Duodenal mucosa (tissue), 2 donors: ENCODE results near the gene KLRD1.
"Not testable (repeated sequence)": the region's sequence is repeated elsewhere in the genome, so short reads cannot be mapped to it uniquely, and the experiment has no call there.

Source experiments
- H3K27ac ChIP-seq: one replicate; pipeline ENCODE4 v1.7.0; 2013; ENCODE audit warnings: low read depth, low read length
- H3K27me3 ChIP-seq, 2 donors: one replicate each; pipeline ENCODE4 v1.7.0; 2013; ENCODE audit warnings: low read length in 2 of 2, control low read depth in 1 of 2; ENCODE audit not compliant: insufficient read depth in 2 of 2, control insufficient read depth in 1 of 2
- H3K36me3 ChIP-seq, 2 donors: one replicate each; pipeline ENCODE4 v1.7.0; 2013; ENCODE audit warnings: low read length in 2 of 2, control low read depth in 1 of 2; ENCODE audit not compliant: insufficient read depth in 2 of 2, control insufficient read depth in 1 of 2
- H3K4me1 ChIP-seq, 2 donors: one replicate each; pipeline ENCODE4 v1.7.0; 2013; ENCODE audit warnings: low read length in 2 of 2, control low read depth in 1 of 2; ENCODE audit not compliant: insufficient read depth in 2 of 2, control insufficient read depth in 1 of 2
- H3K4me3 ChIP-seq, 2 donors: one replicate each; pipeline ENCODE4 v1.7.0; 2013; ENCODE audit warnings: low read length in 2 of 2, low read depth in 1 of 2
- H3K9ac ChIP-seq, 2 donors: one replicate each; pipeline ENCODE4 v1.7.0; 2013; ENCODE audit warnings: low read length in 2 of 2, low read depth in 1 of 2
- H3K9me3 ChIP-seq, 2 donors: one replicate each; pipeline ENCODE4 v1.7.0; 2013; ENCODE audit warnings: low read length in 2 of 2, control low read depth in 1 of 2; ENCODE audit not compliant: control insufficient read depth in 1 of 2

KLRD1 gene

DNA sequence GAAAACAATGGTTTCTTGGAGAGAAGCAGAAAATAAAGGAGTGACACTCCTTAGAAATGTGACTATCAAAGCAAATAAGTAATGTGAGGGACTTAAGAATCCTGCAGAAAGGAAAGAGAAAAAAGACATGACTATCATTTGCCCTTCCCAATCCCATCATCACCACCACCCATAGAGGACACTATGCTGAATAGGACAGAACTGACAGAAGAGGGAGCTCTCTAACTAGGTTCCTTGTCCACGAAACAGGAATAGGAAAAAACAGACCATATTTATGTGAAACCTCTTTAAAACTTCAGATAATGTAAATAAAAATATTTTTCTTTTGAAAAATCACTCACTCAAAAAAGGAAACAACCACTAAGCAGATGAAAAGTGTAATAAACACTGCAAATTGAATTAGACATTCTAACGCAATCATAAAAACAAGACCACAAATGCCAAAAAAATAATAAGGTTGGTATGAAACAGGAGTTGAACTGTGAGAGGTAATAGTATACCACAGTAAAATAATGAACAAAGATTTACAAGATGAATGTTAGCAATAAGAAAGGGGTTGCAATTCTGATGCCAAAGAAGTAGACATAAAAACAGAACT lies 24.1 kb downstream of the KLRD1 start:
- no peaks in the 10 kb centered on the region for H3K27me3 ChIP-seq
- no peak overlapping the region for H3K9ac ChIP-seq
- H3K27ac ChIP-seq, result no peak overlapping the region
- no peaks in the 10 kb centered on the region for H3K4me1 ChIP-seq
- H3K9me3 ChIP-seq, result no peaks in the 10 kb centered on the region
- no peaks in the 10 kb centered on the region for H3K36me3 ChIP-seq
- no peak overlapping the region for H3K4me3 ChIP-seq

GRCh38 chr12:10336196-10336595 lies 28.5 kb downstream of the KLRD1 start:
- H3K9ac ChIP-seq, H3K27ac ChIP-seq, H3K27me3 ChIP-seq, H3K4me3 ChIP-seq, H3K4me1 ChIP-seq, H3K36me3 ChIP-seq, H3K9me3 ChIP-seq: not testable (repeated sequence)

- H3K27ac ChIP-seq, H3K27me3 ChIP-seq, H3K9me3 ChIP-seq, H3K4me1 ChIP-seq, H3K9ac ChIP-seq, H3K4me3 ChIP-seq, H3K36me3 ChIP-seq: not testable (repeated sequence)
Observed at GRCh38 chr12:10338470-10338869, 30.8 kb downstream of the KLRD1 start.

- Histone ChIP-seq H3K9ac (no peak overlapping the region), H3K4me3 (no peak overlapping the region), H3K27ac (no peak overlapping the region), H3K27me3 (no peaks in the 10 kb centered on the region), H3K9me3 (peaks cover 0 to 4% of the 10 kb centered on the region in 2 donors), H3K36me3 (no peaks in the 10 kb centered on the region), H3K4me1 (no peaks in the 10 kb centered on the region)
Observed at GRCh38 chr12:10339053-10339840, 31.6 kb downstream of the KLRD1 start.

DNA sequence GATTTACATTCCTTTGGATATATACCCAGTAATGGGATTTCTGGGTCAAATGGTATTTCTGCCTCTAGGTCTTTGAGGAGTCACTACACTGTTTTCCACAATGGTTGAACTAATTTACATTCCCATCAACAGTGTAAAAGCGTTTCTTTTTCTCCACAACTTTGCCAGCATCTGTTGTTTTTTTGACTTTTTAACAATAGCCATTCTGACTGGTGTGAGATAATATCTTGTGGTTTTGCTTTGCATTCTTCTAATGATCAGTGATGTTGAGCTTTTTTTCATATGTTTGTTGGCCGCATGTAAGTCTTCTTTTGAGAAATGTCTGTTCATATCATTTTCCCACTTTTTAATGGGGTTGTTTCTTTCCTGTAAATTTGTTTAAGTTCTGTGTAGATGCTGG lies 33.3 kb downstream of the KLRD1 start:
- H3K27me3 ChIP-seq, H3K4me1 ChIP-seq, H3K9me3 ChIP-seq, H3K27ac ChIP-seq, H3K9ac ChIP-seq, H3K36me3 ChIP-seq, H3K4me3 ChIP-seq: not testable (repeated sequence)

- H3K36me3 ChIP-seq, result no peaks in the 10 kb centered on the region
- no peak overlapping the region for H3K4me3 ChIP-seq
- H3K9ac ChIP-seq, result no peak overlapping the region
- no peak overlapping the region for H3K27ac ChIP-seq
- H3K4me1 ChIP-seq, result no peaks in the 10 kb centered on the region
- peaks cover 0 to 4% of the 10 kb centered on the region in 2 donors for H3K9me3 ChIP-seq
- no peaks in the 10 kb centered on the region for H3K27me3 ChIP-seq
Observed at GRCh38 chr12:10341892-10342509, 34.3 kb downstream of the KLRD1 start.

- H3K27ac ChIP-seq, H3K9me3 ChIP-seq, H3K4me3 ChIP-seq, H3K27me3 ChIP-seq, H3K36me3 ChIP-seq, H3K4me1 ChIP-seq, H3K9ac ChIP-seq: not testable (repeated sequence)
Observed at GRCh38 chr12:10351457-10351856, 43.8 kb downstream of the KLRD1 start.

- H3K9me3 ChIP-seq, result no peaks in the 10 kb centered on the region
- H3K4me3 ChIP-seq, result no peak overlapping the region
- H3K27ac ChIP-seq, result no peak overlapping the region
- H3K9ac ChIP-seq, result no peak overlapping the region
- H3K4me1 ChIP-seq, result no peaks in the 10 kb centered on the region
- no peaks in the 10 kb centered on the region for H3K27me3 ChIP-seq
- no peaks in the 10 kb centered on the region for H3K36me3 ChIP-seq
Observed at GRCh38 chr12:10354071-10354470, 46.4 kb downstream of the KLRD1 start.

DNA sequence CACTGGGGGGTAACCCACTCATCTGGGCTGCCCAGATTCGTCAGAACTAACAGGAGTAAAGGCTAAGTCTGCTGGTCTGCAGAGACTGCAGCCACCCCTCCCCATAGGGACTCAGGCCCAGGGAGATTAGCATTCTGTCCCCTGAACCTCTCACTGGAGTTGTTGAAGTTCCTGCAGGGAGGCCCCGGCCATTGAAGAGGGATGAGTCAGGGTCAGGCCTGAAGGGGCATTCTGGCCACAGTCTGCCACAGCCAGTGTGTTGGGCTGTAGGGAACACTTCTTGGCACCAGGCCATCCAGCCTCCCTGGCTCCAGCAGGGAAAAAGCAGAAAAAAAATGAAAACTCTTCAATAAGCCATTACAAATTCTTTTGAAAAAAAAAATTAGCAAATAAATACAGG lies 46.8 kb downstream of the KLRD1 start:
- Histone ChIP-seq H3K27ac (no peak overlapping the region), H3K9me3 (no peaks in the 10 kb centered on the region), H3K4me1 (no peaks in the 10 kb centered on the region), H3K36me3 (no peaks in the 10 kb centered on the region), H3K4me3 (no peak overlapping the region), H3K27me3 (no peaks in the 10 kb centered on the region), H3K9ac (no peak overlapping the region)

GRCh38 chr12:10358131-10358530 lies 50.5 kb downstream of the KLRD1 start:
- no peak overlapping the region for H3K9ac ChIP-seq
- H3K9me3 ChIP-seq, result no peaks in the 10 kb centered on the region
- peaks cover 0 to 6% of the 10 kb centered on the region in 2 donors for H3K4me1 ChIP-seq
- no peaks in the 10 kb centered on the region for H3K36me3 ChIP-seq
- no peaks in the 10 kb centered on the region for H3K27me3 ChIP-seq
- H3K4me3 ChIP-seq, result no peak overlapping the region
- H3K27ac ChIP-seq, result no peak overlapping the region
